OCI-LY3 (cell line): Measurements from ENCODE around the gene LMBR1.

ENCODE experiments used
- CTCF ChIP-seq: fragments of 200-600, 300-600 bp; sonication (generic); IDR thresholded peaks from 2 replicates; pipeline ENCODE4 v1.5.1; 2014; ENCODE audit warnings: antibody characterized with exemption, low read length, low read depth
- EZH2phosphoT487 ChIP-seq: fragments of 200-600 bp; shearing (Covaris generic); IDR thresholded peaks from 2 replicates; pipeline ENCODE4 v1.6.1; 2018; ENCODE audit warnings: antibody characterized with exemption, mixed run types, low read depth

- TF ChIP-seq CTCF = no peak
- TF ChIP-seq EZH2phosphoT487 = no peak
These were observed 252.0 kb downstream of the LMBR1 start for GRCh38 chr7:156640949-156641485.
